ENCODE results near the gene SLC25A21. TPM values are rescaled to one million over a fixed set of nuclear protein-coding genes. Genes with fewer than 3 reads are reported as not detected.

The SLC25A21 gene
- total RNA-seq, 4 donors from 2014 or later: 0.82 to 11.1 TPM; not detected in 2

- no peak overlapping the region for H3K27ac ChIP-seq
- H3K4me1 ChIP-seq: peaks cover 21 to 50% (median 36%) of the 10 kb centered on the region in 4 donors
- in situ Hi-C loops (cut with MboI; ENCODE audit: low pct_ligation_motif_present in 1 of 4, low pct_unique_long_range_greater_than_20kb in 1 of 4, low sequenced_read_pairs in 3 of 4): loop anchor here in 2 of 4 donors (25.0 kb wide), 2 partner anchors 274 to 499 kb away; partner anchors contain the start of gene SLC25A21 (in 1 of the 2)
- peaks cover 100% of the 10 kb centered on the region for H3K27me3 ChIP-seq
- H3K9me3 ChIP-seq: no peaks in the 10 kb centered on the region
- WGBS, 2 donors (ENCODE audit: low coverage in 1 of 2): 3 to 5% methylated on average over 15 to 39 of the region's 39 CpGs
- H3K4me3 ChIP-seq: peak overlapping the region in 2 of 4 donors; percentile 31 to 54
- TF ChIP-seq EP300 (IDR thresholded peaks at IDR 0.05; ENCODE audit: low read depth) (no peak), POLR2A (IDR thresholded peaks at IDR 0.05) (no peak), POLR2AphosphoS5 (IDR thresholded peaks at IDR 0.05) (no peak)
- TF ChIP-seq, protein P1, sequence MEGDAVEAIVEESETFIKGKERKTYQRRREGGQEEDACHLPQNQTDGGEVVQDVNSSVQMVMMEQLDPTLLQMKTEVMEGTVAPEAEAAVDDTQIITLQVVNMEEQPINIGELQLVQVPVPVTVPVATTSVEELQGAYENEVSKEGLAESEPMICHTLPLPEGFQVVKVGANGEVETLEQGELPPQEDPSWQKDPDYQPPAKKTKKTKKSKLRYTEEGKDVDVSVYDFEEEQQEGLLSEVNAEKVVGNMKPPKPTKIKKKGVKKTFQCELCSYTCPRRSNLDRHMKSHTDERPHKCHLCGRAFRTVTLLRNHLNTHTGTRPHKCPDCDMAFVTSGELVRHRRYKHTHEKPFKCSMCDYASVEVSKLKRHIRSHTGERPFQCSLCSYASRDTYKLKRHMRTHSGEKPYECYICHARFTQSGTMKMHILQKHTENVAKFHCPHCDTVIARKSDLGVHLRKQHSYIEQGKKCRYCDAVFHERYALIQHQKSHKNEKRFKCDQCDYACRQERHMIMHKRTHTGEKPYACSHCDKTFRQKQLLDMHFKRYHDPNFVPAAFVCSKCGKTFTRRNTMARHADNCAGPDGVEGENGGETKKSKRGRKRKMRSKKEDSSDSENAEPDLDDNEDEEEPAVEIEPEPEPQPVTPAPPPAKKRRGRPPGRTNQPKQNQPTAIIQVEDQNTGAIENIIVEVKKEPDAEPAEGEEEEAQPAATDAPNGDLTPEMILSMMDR (IDR thresholded peaks at IDR 0.05): no peak
- intact Hi-C loops (cut with DNase I; ENCODE audit: low total_unique reads): no loop called here
- H3K36me3 ChIP-seq: no peaks in the 10 kb centered on the region
- DNase-seq: no peak
These were observed 508.7 kb downstream of the SLC25A21 start for GRCh38 chr14:36663404-36664321.

DNA sequence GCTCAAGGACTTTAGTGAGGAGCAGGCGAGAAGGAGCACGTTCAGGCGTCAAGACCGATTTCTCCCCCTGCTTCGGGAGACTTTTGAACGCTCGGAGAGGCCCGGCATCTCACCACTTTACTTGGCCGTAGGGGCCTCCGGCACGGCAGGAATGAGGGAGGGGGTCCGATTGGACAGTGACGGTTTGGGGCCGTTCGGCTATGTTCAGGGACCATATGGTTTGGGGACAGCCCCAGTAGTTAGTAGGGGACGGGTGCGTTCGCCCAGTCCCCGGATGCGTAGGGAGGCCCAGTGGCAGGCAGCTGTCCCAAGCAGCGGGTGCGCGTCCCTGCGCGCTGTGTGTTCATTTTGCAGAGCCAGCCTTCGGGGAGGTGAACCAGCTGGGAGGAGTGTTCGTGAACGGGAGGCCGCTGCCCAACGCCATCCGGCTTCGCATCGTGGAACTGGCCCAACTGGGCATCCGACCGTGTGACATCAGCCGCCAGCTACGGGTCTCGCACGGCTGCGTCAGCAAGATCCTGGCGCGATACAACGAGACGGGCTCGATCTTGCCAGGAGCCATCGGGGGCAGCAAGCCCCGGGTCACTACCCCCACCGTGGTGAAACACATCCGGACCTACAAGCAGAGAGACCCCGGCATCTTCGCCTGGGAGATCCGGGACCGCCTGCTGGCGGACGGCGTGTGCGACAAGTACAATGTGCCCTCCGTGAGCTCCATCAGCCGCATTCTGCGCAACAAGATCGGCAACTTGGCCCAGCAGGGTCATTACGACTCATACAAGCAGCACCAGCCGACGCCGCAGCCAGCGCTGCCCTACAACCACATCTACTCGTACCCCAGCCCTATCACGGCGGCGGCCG lies 509.6 kb downstream of the SLC25A21 start:
- WGBS, 2 donors (ENCODE audit: low coverage in 1 of 2): 8% methylated on average over 68 of the region's 71 CpGs; no CpG with 5 or more reads in 1 of the 2 donors
- Histone ChIP-seq H3K4me3 (peak overlapping the region in 3 of 4 donors; percentile 29 to 54 (median 31)), H3K9me3 (no peaks in the 10 kb centered on the region), H3K27ac (no peak overlapping the region), H3K27me3 (peaks cover 100% of the 10 kb centered on the region), H3K36me3 (no peaks in the 10 kb centered on the region), H3K4me1 (peaks cover 21 to 56% (median 40%) of the 10 kb centered on the region in 4 donors)
- no peak for DNase-seq
- in situ Hi-C loops (cut with MboI; ENCODE audit: low pct_ligation_motif_present in 1 of 4, low pct_unique_long_range_greater_than_20kb in 1 of 4, low sequenced_read_pairs in 3 of 4) (loop anchor here in 2 of 4 donors (25.0 kb wide), 2 partner anchors 275 to 500 kb away; partner anchors contain the start of gene SLC25A21 (in 1 of the 2)), intact Hi-C loops (cut with DNase I; ENCODE audit: low total_unique reads) (no loop called here)
- TF ChIP-seq POLR2A (IDR thresholded peaks at IDR 0.05): no peak
- no peak for TF ChIP-seq POLR2AphosphoS5 (IDR thresholded peaks at IDR 0.05)
- TF ChIP-seq EP300 (IDR thresholded peaks at IDR 0.05; ENCODE audit: low read depth): no peak
- TF ChIP-seq, protein P1 (IDR thresholded peaks at IDR 0.05): no peak

- H3K4me1 ChIP-seq: peaks cover 21 to 62% (median 46%) of the 10 kb centered on the region in 4 donors
- in situ Hi-C loops (cut with MboI; ENCODE audit: low pct_ligation_motif_present in 1 of 4, low pct_unique_long_range_greater_than_20kb in 1 of 4, low sequenced_read_pairs in 3 of 4): loop anchor here in 2 of 4 donors (25.0 kb wide), 2 partner anchors 275 to 500 kb away; partner anchors contain the start of gene SLC25A21 (in 1 of the 2)
- 11% methylated on average over 11 of the region's 11 CpGs; no CpG with 5 or more reads in 1 of the 2 donors for WGBS, 2 donors (ENCODE audit: low coverage in 1 of 2)
- intact Hi-C loops (cut with DNase I; ENCODE audit: low total_unique reads): no loop called here
- TF ChIP-seq POLR2AphosphoS5 (IDR thresholded peaks at IDR 0.05) (no peak), EP300 (IDR thresholded peaks at IDR 0.05; ENCODE audit: low read depth) (no peak), POLR2A (IDR thresholded peaks at IDR 0.05) (no peak)
- TF ChIP-seq, protein P1 (IDR thresholded peaks at IDR 0.05): no peak
- no peaks in the 10 kb centered on the region for H3K36me3 ChIP-seq
- peaks cover 100% of the 10 kb centered on the region for H3K27me3 ChIP-seq
- no peaks in the 10 kb centered on the region for H3K9me3 ChIP-seq
- H3K27ac ChIP-seq: no peak overlapping the region
- DNase-seq: no peak
- peak overlapping the region in 3 of 4 donors; percentile 29 to 54 (median 31) for H3K4me3 ChIP-seq
These were observed 510.2 kb downstream of the SLC25A21 start for GRCh38 chr14:36662258-36662542.
